B cell (primary cell): ENCODE results near the gene ARFGAP1.

ENCODE experiments used
- EZH2 ChIP-seq: IDR thresholded peaks from 2 replicates; pipeline ENCODE4 v1.6.1; 2012; ENCODE audit warnings: borderline replicate concordance, low read depth, mild to moderate bottlenecking, moderate library complexity, low read length; ENCODE audit not compliant: insufficient read depth, poor library complexity, severe bottlenecking
- TF ChIP-seq, protein P1 (sequence below): fragments of 200-600 bp; IDR thresholded peaks from one replicate; pipeline ENCODE4 v1.8.0; 2022; ENCODE audit warnings: antibody characterized with exemption, mild to moderate bottlenecking

DNA sequence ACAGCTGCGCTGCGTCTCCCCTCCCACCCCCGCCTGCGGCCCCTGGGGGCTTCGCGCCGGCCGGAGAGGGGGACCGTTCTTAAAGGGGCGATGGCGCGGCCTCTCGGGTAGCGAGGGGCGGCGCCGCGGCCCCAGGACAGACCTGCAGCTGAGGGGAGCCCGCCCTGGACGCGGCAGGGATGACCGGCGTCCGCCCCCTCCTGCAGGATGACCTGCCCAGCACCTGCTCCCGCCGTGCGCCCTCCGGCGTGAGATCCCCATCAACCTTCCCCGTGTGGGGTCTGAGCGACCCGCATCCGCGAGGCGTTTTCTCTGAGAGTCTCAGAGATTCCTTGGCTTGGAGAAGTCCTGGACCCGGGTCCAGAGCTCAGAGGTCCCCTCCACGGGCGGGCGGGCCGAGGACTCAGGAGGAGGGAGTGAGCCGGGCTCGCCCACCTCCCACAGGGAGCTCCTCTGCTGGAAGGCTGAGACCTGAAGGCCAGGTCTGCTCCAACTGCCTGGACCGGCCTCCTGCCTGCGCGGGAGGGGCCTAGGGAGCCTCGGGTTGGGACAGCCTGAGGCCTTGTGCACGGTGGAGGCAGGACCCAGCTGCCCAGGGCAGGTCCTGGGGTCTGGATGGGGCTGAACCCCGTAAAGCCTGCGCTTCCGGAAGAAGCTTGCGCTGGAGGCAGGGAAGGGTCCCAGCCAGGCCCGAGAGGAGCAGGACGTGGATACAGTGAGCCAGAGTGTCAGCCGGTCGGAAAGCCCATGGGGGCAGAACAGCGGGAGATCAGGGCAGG, 17.8 kb upstream of the ARFGAP1 start:
- TF ChIP-seq, protein P1, sequence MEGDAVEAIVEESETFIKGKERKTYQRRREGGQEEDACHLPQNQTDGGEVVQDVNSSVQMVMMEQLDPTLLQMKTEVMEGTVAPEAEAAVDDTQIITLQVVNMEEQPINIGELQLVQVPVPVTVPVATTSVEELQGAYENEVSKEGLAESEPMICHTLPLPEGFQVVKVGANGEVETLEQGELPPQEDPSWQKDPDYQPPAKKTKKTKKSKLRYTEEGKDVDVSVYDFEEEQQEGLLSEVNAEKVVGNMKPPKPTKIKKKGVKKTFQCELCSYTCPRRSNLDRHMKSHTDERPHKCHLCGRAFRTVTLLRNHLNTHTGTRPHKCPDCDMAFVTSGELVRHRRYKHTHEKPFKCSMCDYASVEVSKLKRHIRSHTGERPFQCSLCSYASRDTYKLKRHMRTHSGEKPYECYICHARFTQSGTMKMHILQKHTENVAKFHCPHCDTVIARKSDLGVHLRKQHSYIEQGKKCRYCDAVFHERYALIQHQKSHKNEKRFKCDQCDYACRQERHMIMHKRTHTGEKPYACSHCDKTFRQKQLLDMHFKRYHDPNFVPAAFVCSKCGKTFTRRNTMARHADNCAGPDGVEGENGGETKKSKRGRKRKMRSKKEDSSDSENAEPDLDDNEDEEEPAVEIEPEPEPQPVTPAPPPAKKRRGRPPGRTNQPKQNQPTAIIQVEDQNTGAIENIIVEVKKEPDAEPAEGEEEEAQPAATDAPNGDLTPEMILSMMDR, result no peak
- TF ChIP-seq EZH2, result no peak
